ENCODE measurements around the gene CDC123. TPM values are rescaled to one million over a fixed set of nuclear protein-coding genes. Genes with fewer than 3 reads are reported as not detected.

The CDC123 gene
- total and polyA plus RNA-seq, 2 experiments from 2014 or later = 158 to 179 TPM

DNA sequence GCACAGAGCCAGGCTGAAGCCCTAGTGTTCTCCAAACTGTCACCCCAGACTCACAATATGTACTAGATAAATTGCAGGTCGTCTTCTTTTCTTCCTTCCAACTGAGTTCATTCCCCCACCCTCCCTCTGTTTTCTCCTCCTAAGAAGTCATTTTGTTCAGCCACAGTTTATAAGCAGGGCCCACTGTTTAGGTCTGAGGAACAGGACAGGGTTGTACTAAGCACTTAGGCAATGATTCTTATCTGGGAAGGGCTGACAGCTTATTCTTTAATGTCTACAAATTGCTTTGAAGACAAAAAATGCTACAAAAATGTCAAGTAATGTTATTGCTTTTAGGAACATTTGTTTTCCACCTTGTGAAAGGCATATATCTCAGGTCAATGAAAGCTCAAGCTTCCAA lies 59.1 kb downstream of the CDC123 start (continued):
- TF ChIP-seq, protein P1, sequence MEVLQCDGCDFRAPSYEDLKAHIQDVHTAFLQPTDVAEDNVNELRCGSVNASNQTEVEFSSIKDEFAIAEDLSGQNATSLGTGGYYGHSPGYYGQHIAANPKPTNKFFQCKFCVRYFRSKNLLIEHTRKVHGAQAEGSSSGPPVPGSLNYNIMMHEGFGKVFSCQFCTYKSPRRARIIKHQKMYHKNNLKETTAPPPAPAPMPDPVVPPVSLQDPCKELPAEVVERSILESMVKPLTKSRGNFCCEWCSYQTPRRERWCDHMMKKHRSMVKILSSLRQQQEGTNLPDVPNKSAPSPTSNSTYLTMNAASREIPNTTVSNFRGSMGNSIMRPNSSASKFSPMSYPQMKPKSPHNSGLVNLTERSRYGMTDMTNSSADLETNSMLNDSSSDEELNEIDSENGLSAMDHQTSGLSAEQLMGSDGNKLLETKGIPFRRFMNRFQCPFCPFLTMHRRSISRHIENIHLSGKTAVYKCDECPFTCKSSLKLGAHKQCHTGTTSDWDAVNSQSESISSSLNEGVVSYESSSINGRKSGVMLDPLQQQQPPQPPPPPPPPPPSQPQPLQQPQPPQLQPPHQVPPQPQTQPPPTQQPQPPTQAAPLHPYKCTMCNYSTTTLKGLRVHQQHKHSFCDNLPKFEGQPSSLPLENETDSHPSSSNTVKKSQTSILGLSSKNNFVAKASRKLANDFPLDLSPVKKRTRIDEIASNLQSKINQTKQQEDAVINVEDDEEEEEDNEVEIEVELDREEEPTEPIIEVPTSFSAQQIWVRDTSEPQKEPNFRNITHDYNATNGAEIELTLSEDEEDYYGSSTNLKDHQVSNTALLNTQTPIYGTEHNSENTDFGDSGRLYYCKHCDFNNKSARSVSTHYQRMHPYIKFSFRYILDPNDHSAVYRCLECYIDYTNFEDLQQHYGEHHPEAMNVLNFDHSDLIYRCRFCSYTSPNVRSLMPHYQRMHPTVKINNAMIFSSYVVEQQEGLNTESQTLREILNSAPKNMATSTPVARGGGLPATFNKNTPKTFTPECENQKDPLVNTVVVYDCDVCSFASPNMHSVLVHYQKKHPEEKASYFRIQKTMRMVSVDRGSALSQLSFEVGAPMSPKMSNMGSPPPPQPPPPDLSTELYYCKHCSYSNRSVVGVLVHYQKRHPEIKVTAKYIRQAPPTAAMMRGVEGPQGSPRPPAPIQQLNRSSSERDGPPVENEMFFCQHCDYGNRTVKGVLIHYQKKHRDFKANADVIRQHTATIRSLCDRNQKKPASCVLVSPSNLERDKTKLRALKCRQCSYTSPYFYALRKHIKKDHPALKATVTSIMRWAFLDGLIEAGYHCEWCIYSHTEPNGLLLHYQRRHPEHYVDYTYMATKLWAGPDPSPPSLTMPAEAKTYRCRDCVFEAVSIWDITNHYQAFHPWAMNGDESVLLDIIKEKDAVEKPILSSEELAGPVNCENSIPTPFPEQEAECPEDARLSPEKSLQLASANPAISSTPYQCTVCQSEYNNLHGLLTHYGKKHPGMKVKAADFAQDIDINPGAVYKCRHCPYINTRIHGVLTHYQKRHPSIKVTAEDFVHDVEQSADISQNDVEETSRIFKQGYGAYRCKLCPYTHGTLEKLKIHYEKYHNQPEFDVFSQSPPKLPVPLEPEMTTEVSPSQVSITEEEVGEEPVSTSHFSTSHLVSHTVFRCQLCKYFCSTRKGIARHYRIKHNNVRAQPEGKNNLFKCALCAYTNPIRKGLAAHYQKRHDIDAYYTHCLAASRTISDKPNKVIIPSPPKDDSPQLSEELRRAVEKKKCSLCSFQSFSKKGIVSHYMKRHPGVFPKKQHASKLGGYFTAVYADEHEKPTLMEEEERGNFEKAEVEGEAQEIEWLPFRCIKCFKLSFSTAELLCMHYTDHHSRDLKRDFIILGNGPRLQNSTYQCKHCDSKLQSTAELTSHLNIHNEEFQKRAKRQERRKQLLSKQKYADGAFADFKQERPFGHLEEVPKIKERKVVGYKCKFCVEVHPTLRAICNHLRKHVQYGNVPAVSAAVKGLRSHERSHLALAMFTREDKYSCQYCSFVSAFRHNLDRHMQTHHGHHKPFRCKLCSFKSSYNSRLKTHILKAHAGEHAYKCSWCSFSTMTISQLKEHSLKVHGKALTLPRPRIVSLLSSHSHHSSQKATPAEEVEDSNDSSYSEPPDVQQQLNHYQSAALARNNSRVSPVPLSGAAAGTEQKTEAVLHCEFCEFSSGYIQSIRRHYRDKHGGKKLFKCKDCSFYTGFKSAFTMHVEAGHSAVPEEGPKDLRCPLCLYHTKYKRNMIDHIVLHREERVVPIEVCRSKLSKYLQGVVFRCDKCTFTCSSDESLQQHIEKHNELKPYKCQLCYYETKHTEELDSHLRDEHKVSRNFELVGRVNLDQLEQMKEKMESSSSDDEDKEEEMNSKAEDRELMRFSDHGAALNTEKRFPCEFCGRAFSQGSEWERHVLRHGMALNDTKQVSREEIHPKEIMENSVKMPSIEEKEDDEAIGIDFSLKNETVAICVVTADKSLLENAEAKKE (CRISPR knock-in tag; IDR thresholded peaks at IDR 0.05) = no peak
- TF ChIP-seq EZH2 (IDR thresholded peaks at IDR 0.05; ENCODE audit: low read depth, unreplicated experiment) = no peak
- TF ChIP-seq REST (IDR thresholded peaks at IDR 0.05; ENCODE audit: unreplicated experiment) = no peak
- TF ChIP-seq, protein P2, sequence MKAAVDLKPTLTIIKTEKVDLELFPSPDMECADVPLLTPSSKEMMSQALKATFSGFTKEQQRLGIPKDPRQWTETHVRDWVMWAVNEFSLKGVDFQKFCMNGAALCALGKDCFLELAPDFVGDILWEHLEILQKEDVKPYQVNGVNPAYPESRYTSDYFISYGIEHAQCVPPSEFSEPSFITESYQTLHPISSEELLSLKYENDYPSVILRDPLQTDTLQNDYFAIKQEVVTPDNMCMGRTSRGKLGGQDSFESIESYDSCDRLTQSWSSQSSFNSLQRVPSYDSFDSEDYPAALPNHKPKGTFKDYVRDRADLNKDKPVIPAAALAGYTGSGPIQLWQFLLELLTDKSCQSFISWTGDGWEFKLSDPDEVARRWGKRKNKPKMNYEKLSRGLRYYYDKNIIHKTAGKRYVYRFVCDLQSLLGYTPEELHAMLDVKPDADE (IDR thresholded peaks at IDR 0.05) = no peak
- no peak for TF ChIP-seq JUNB (IDR thresholded peaks at IDR 0.05; ENCODE audit: unreplicated experiment)
- TF ChIP-seq CTCF (conservative IDR thresholded peaks at IDR 0.05; ENCODE audit: low read depth in 2 of 2) = no peak
- TF ChIP-seq STAT1 (IDR thresholded peaks at IDR 0.05; ENCODE audit: unreplicated experiment) = no peak
- no peak for TF ChIP-seq ZNF331 (CRISPR knock-in tag; IDR thresholded peaks at IDR 0.05; ENCODE audit: low read depth)
- TF ChIP-seq EZH2phosphoT487 (IDR thresholded peaks at IDR 0.05; ENCODE audit: unreplicated experiment) = no peak
- TF ChIP-seq CREB1 (CRISPR knock-in tag; IDR thresholded peaks at IDR 0.05; ENCODE audit: low read depth) = no peak
- no peak for TF ChIP-seq NANOG (IDR thresholded peaks at IDR 0.05; ENCODE audit: borderline replicate concordance)

Data from GM23338 (cell line).